Stomach (tissue), 9 donors: Measurements from ENCODE around the gene METTL24. TPM values are rescaled to one million over a fixed set of nuclear protein-coding genes. Genes with fewer than 3 reads are reported as not detected.
A peak's percentile ranks its signal among the peaks of the same experiment; 100 is the strongest.
"Not testable (repeated sequence)": the region's sequence is repeated elsewhere in the genome, so short reads cannot be mapped to it uniquely, and the experiment has no call there.

Experiments used
- DNase-seq, 2 donors: peaks; one replicate each; pipeline versions ENCODE4 v3.0.0 to v3.0.0-alpha.2; 2013 to 2019
- H3K27ac ChIP-seq, 5 donors: fragments of 200-600 bp in 4 of 5; sonication (generic) in 4 of 5; one replicate each; pipeline ENCODE4 v1.5.1; 2013 to 2019; ENCODE audit warnings: mild to moderate bottlenecking in 1 of 5, moderate library complexity in 1 of 5
- H3K27me3 ChIP-seq, 3 donors: fragments of 200-600 bp; sonication (generic); one replicate each; pipeline ENCODE4 v1.5.1; 2017 to 2019; ENCODE audit warnings: mixed run types in 1 of 3
- H3K36me3 ChIP-seq, 4 donors: fragments of 200-600 bp; sonication (generic); 1 replicate in 3 of 4; 2 replicates in 1 of 4; pipeline ENCODE4 v1.5.1; 2016 to 2019
- H3K4me1 ChIP-seq, 4 donors: fragments of 200-600 bp; sonication (generic); one replicate each; pipeline ENCODE4 v1.5.1; 2016 to 2019
- H3K4me3 ChIP-seq, 4 donors: fragments of 200-600 bp; sonication (generic) in 3 of 4; one replicate each; pipeline ENCODE4 v1.5.1; 2016 to 2019; ENCODE audit warnings: mild to moderate bottlenecking in 1 of 4
- H3K9me3 ChIP-seq, 4 donors: fragments of 200-600 bp; sonication (generic); one replicate each; pipeline ENCODE4 v1.5.1; 2016 to 2019
- EP300 ChIP-seq: sonication (generic); formaldehyde crosslinking; IDR thresholded peaks from one replicate; pipeline ENCODE4 v1.6.1; 2017; ENCODE audit warnings: antibody characterized with exemption
- POLR2A ChIP-seq, 4 donors: fragments of 450-650 bp; IDR thresholded peaks; one replicate each; pipeline ENCODE4 v1.6.1; 2016; ENCODE audit warnings: antibody characterized with exemption in 4 of 4, control low read depth in 2 of 4, mild to moderate bottlenecking in 1 of 4, moderate library complexity in 1 of 4
- POLR2AphosphoS5 ChIP-seq, 3 donors: sonication (generic); formaldehyde crosslinking; IDR thresholded peaks; one replicate each; pipeline ENCODE4 v1.6.1; 2016; ENCODE audit warnings: antibody characterized with exemption in 3 of 3
- WGBS, 5 donors: extraction: QIAGEN DNeasy Blood & Tissue Kit in 3 of 5; methylation state at CpG; one replicate each; pipeline versions ENCODE4 v1.1.5 to v1.1.7; 2013 to 2018; 5-methylcytosine and 5-hydroxymethylcytosine counted together
- intact Hi-C: fragments of 100-400 bp; cut with DNase I; formaldehyde crosslinking; loops from one replicate; pipeline ENCODE4 v1.15.1; 2023; ENCODE audit warnings: low total_unique reads
- polyA plus RNA-seq, 3 donors: library from polyadenylated mRNA; stranded (reverse); fragments of 200-250 nt; gene quantifications; one replicate each; pipeline ENCODE4 v1.2.3, GENCODE V29; 2013
- total RNA-seq, 5 donors: library from RNA; depleted of rRNA; stranded (reverse); fragments of >200 nt; gene quantifications; one replicate each; pipeline versions ENCODE4 v1.1.0 to v1.2.3, GENCODE V29; 2014 to 2016
- TF ChIP-seq, protein P1 (sequence below), 7 experiments: fragments of 450-650 bp in 4 of 7; fragments of 200-600 bp in 3 of 7; sonication (generic) in 3 of 7; IDR thresholded peaks; one replicate each; pipeline ENCODE4 v1.5.1; 2016 to 2019; ENCODE audit warnings: antibody characterized with exemption in 7 of 7, control low read depth in 2 of 7, mild to moderate bottlenecking in 1 of 7
- donor health status: healthy with polysubstance abuse.
- donor health status: Bipolar disorder and iron deficiency.
- donor health status: healthy.

The METTL24 gene
- total and polyA plus RNA-seq, 8 donors: 0.55 to 25.8 (median 2.8) TPM; not detected in 1

GRCh38 chr6:110277100-110277665 lies 81.0 kb downstream of the METTL24 start:
- Histone ChIP-seq H3K36me3 (no peaks in the 10 kb centered on the region), H3K4me3 (no peak overlapping the region), H3K27ac (no peak overlapping the region), H3K27me3 (no peaks in the 10 kb centered on the region), H3K4me1 (no peaks in the 10 kb centered on the region), H3K9me3 (no peaks in the 10 kb centered on the region)
- intact Hi-C loops: no loop called here
- WGBS, 5 donors: 61 to 69% (median 67%) methylated on average over 7 of the region's 7 CpGs
- DNase-seq: peak in 1 of 2 donors; percentile 14
- no peak for TF ChIP-seq EP300
- TF ChIP-seq POLR2A (IDR thresholded peaks at IDR 0.05): no peak
- TF ChIP-seq, protein P1, sequence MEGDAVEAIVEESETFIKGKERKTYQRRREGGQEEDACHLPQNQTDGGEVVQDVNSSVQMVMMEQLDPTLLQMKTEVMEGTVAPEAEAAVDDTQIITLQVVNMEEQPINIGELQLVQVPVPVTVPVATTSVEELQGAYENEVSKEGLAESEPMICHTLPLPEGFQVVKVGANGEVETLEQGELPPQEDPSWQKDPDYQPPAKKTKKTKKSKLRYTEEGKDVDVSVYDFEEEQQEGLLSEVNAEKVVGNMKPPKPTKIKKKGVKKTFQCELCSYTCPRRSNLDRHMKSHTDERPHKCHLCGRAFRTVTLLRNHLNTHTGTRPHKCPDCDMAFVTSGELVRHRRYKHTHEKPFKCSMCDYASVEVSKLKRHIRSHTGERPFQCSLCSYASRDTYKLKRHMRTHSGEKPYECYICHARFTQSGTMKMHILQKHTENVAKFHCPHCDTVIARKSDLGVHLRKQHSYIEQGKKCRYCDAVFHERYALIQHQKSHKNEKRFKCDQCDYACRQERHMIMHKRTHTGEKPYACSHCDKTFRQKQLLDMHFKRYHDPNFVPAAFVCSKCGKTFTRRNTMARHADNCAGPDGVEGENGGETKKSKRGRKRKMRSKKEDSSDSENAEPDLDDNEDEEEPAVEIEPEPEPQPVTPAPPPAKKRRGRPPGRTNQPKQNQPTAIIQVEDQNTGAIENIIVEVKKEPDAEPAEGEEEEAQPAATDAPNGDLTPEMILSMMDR (IDR thresholded peaks at IDR 0.05): no peak
- TF ChIP-seq POLR2AphosphoS5 (IDR thresholded peaks at IDR 0.05): no peak

DNA sequence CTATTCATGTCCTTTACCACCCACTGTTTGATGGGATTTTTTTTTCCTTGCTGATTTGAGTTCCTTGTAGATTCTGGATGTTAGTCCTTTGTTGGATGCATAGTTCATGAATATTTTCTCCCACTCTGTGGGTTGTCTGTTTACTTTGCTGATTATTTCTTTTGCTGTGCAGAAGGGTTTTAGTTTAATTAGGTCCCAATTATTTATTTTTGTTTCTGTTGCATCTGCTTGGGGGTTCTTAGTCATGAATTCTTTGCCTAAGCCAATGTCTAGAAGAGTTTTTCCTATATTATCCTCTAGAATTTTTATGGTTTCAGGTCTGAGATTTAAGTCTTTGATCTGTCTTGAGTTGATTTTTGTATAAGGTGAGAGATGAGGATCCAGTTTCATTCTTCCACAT lies 85.4 kb downstream of the METTL24 start:
- H3K36me3 ChIP-seq, DNase-seq, H3K4me3 ChIP-seq, H3K9me3 ChIP-seq, intact Hi-C loops, H3K27ac ChIP-seq, H3K27me3 ChIP-seq, H3K4me1 ChIP-seq: not testable (repeated sequence)

DNA sequence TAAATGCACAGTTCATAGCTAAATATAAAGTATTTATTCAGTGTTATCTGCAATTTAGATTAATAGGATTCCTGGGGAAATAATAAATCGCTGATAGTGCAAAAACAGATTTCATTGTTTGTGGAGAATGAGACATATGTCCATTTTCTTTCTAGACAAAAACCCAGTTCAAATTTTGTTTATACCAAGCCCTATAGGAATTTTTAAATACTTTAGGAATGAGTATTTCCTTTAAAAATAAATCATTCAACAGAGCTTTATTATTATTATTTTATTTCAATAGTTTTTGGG lies 86.5 kb downstream of the METTL24 start:
- no peak for DNase-seq
- Histone ChIP-seq H3K27ac (no peak overlapping the region), H3K9me3 (no peaks in the 10 kb centered on the region), H3K36me3 (peaks cover 0 to 4% (median 0%) of the 10 kb centered on the region in 4 donors), H3K4me3 (no peak overlapping the region), H3K27me3 (no peaks in the 10 kb centered on the region), H3K4me1 (no peaks in the 10 kb centered on the region)
- intact Hi-C loops: no loop called here
- TF ChIP-seq, protein P1 (IDR thresholded peaks at IDR 0.05): no peak
- TF ChIP-seq EP300: no peak
- TF ChIP-seq POLR2AphosphoS5 (IDR thresholded peaks at IDR 0.05): no peak
- 39 to 63% (median 50%) methylated on average over 1 of the region's 1 CpG for WGBS, 5 donors

DNA sequence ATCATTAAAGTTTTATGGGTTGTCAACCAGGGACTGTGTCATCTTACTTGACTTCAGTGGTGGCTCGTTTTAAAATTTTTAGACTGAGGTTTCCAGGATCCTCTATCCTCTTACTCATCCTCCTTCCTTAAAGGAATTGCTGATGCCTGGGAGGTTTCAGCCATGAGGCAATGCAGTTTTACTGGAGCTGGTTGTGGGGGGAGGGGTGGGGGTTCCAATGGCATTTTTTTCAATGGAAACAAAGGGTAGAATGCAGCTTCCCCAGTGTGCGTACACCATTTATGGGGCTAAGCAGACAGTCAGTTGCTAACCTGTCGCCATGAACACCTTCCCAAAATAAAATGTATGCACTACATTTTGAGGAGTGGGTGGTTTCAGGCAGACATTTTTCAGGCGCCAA lies 88.0 kb downstream of the METTL24 start:
- peaks cover 0 to 4% (median 0%) of the 10 kb centered on the region in 4 donors for H3K36me3 ChIP-seq
- TF ChIP-seq, protein P1 (IDR thresholded peaks at IDR 0.05): no peak
- TF ChIP-seq EP300 (no peak), POLR2AphosphoS5 (IDR thresholded peaks at IDR 0.05) (no peak), POLR2A (IDR thresholded peaks at IDR 0.05) (no peak)
- 76 to 84% (median 81%) methylated on average over 4 of the region's 4 CpGs for WGBS, 5 donors
- no peaks in the 10 kb centered on the region for H3K9me3 ChIP-seq
- intact Hi-C loops: no loop called here
- H3K27ac ChIP-seq: no peak overlapping the region
- no peaks in the 10 kb centered on the region for H3K4me1 ChIP-seq
- no peaks in the 10 kb centered on the region for H3K27me3 ChIP-seq
- peak in 1 of 2 donors; percentile 5 for DNase-seq
- no peak overlapping the region for H3K4me3 ChIP-seq

GRCh38 chr6:110269623-110270022 lies 88.5 kb downstream of the METTL24 start:
- H3K36me3 ChIP-seq: peaks cover 0 to 4% (median 0%) of the 10 kb centered on the region in 4 donors
- no peak for DNase-seq
- WGBS, 5 donors: 76 to 96% (median 89%) methylated on average over 2 of the region's 2 CpGs
- no peak for TF ChIP-seq EP300
- TF ChIP-seq POLR2A (IDR thresholded peaks at IDR 0.05): no peak
- TF ChIP-seq, protein P1 (IDR thresholded peaks at IDR 0.05): no peak
- no peak for TF ChIP-seq POLR2AphosphoS5 (IDR thresholded peaks at IDR 0.05)
- H3K27ac ChIP-seq: no peak overlapping the region
- H3K27me3 ChIP-seq: no peaks in the 10 kb centered on the region
- intact Hi-C loops: no loop called here
- H3K9me3 ChIP-seq: no peaks in the 10 kb centered on the region
- no peak overlapping the region for H3K4me3 ChIP-seq
- no peaks in the 10 kb centered on the region for H3K4me1 ChIP-seq
